Esophagus squamous epithelium (tissue), 5 donors: Measurements from ENCODE around the gene ADARB2. TPM values are rescaled to one million over a fixed set of nuclear protein-coding genes. Genes with fewer than 3 reads are reported as not detected.

Source experiments
- DNase-seq: peaks from one replicate; lab custom pipeline; 2025; lab: John Stamatoyannopoulos, UW
- H3K27ac ChIP-seq, 4 donors: fragments of 200-600 bp; sonication (generic); one replicate each; pipeline ENCODE4 v1.5.1; 2016 to 2019; ENCODE audit warnings: mild to moderate bottlenecking in 1 of 4
- H3K27me3 ChIP-seq, 4 donors: fragments of 200-600 bp; sonication (generic); 1 replicate in 3 of 4; 2 replicates in 1 of 4; pipeline versions ENCODE4 v1.5.1 to v1.6.0; 2017 to 2021; ENCODE audit warnings: antibody characterized with exemption in 1 of 4
- H3K36me3 ChIP-seq, 3 donors: fragments of 200-600 bp; sonication (generic); one replicate each; pipeline ENCODE4 v1.5.1; 2016 to 2019
- H3K4me1 ChIP-seq, 3 donors: fragments of 200-600 bp; sonication (generic); one replicate each; pipeline ENCODE4 v1.5.1; 2017 to 2019
- H3K4me3 ChIP-seq, 4 donors: fragments of 200-600 bp; sonication (generic); 1 replicate in 3 of 4; 2 replicates in 1 of 4; pipeline ENCODE4 v1.5.1; 2016 to 2019; ENCODE audit warnings: mild to moderate bottlenecking in 2 of 4, moderate library complexity in 1 of 4
- H3K9me3 ChIP-seq, 3 donors: fragments of 200-600 bp; sonication (generic); one replicate each; pipeline ENCODE4 v1.5.1; 2016 to 2019
- CTCF ChIP-seq, 6 experiments: fragments of 450-650 bp in 4 of 6; fragments of 200-600 bp in 2 of 6; sonication (generic) in 2 of 6; IDR thresholded peaks; one replicate each; pipeline ENCODE4 v1.5.1; 2016 to 2019; ENCODE audit warnings: antibody characterized with exemption in 6 of 6, mild to moderate bottlenecking in 4 of 6, moderate library complexity in 4 of 6
- POLR2A ChIP-seq, 4 donors: fragments of 450-650 bp; IDR thresholded peaks; one replicate each; pipeline ENCODE4 v1.6.1; 2017; ENCODE audit warnings: antibody characterized with exemption in 4 of 4, mild to moderate bottlenecking in 4 of 4, moderate library complexity in 3 of 4
- WGBS, 2 donors: methylation state at CpG; one replicate each; pipeline ENCODE4 v1.1.5; 2018; 5-methylcytosine and 5-hydroxymethylcytosine counted together
- intact Hi-C: fragments of 100-400 bp; cut with DNase I; formaldehyde crosslinking; loops from one replicate; pipeline ENCODE4 v1.15.0; 2022
- total RNA-seq, 4 donors: library from RNA; depleted of rRNA; stranded (reverse); fragments of >200 nt; gene quantifications; one replicate each; pipeline ENCODE4 v1.1.0, GENCODE V29; 2016
- donor health status: DM: yes; HTN: yes; CAD: no.

The ADARB2 gene
- total RNA-seq, 4 donors from 2014 or later: 0.21 to 3.5 (median 1.5) TPM

GRCh38 chr10:1454951-1455350 is 282.4 kb downstream of the ADARB2 start:
- DNase-seq: no peak
- no peaks in the 10 kb centered on the region for H3K36me3 ChIP-seq
- TF ChIP-seq POLR2A (IDR thresholded peaks at IDR 0.05) (no peak), CTCF (IDR thresholded peaks at IDR 0.05) (no peak)
- no peak overlapping the region for H3K27ac ChIP-seq
- 46 to 48% methylated on average over 6 of the region's 6 CpGs for WGBS, 2 donors
- H3K4me3 ChIP-seq: no peak overlapping the region
- peaks cover 0 to 3% (median 0%) of the 10 kb centered on the region in 3 donors for H3K4me1 ChIP-seq
- peaks cover 0 to 8% (median 0%) of the 10 kb centered on the region in 4 donors for H3K27me3 ChIP-seq
- intact Hi-C loops: no loop called here
- no peaks in the 10 kb centered on the region for H3K9me3 ChIP-seq

GRCh38 chr10:1454428-1454827 is 282.9 kb downstream of the ADARB2 start:
- H3K27ac ChIP-seq: no peak overlapping the region
- peaks cover 0 to 12% (median 0%) of the 10 kb centered on the region in 4 donors for H3K27me3 ChIP-seq
- WGBS, 2 donors: 77 to 85% methylated on average over 6 of the region's 6 CpGs
- peaks cover 0 to 8% (median 0%) of the 10 kb centered on the region in 3 donors for H3K4me1 ChIP-seq
- TF ChIP-seq CTCF (IDR thresholded peaks at IDR 0.05): no peak
- no peak for TF ChIP-seq POLR2A (IDR thresholded peaks at IDR 0.05)
- DNase-seq: no peak
- H3K36me3 ChIP-seq: no peaks in the 10 kb centered on the region
- H3K4me3 ChIP-seq: no peak overlapping the region
- H3K9me3 ChIP-seq: no peaks in the 10 kb centered on the region
- intact Hi-C loops: no loop called here

GRCh38 chr10:1452777-1453176 is 284.5 kb downstream of the ADARB2 start:
- intact Hi-C loops: no loop called here
- WGBS, 2 donors: 64 to 77% methylated on average over 7 to 8 of the region's 8 CpGs
- Histone ChIP-seq H3K36me3 (no peaks in the 10 kb centered on the region), H3K4me3 (no peak overlapping the region), H3K27me3 (peaks cover 0 to 18% (median 0%) of the 10 kb centered on the region in 4 donors), H3K9me3 (no peaks in the 10 kb centered on the region), H3K27ac (no peak overlapping the region), H3K4me1 (peaks cover 0 to 25% (median 5%) of the 10 kb centered on the region in 3 donors)
- no peak for DNase-seq
- TF ChIP-seq CTCF (IDR thresholded peaks at IDR 0.05) (no peak), POLR2A (IDR thresholded peaks at IDR 0.05) (no peak)

GRCh38 chr10:1451941-1452340 is 285.4 kb downstream of the ADARB2 start:
- Histone ChIP-seq H3K27me3 (peaks cover 0 to 18% (median 0%) of the 10 kb centered on the region in 4 donors), H3K36me3 (no peaks in the 10 kb centered on the region), H3K27ac (peak overlapping the region in 3 of 4 donors; percentile 50 to 57 (median 52)), H3K4me1 (peaks cover 0 to 27% (median 5%) of the 10 kb centered on the region in 3 donors), H3K4me3 (no peak overlapping the region), H3K9me3 (no peaks in the 10 kb centered on the region)
- 79 to 83% methylated on average over 4 to 6 of the region's 7 CpGs for WGBS, 2 donors
- no peak for DNase-seq
- intact Hi-C loops: no loop called here
- TF ChIP-seq POLR2A (IDR thresholded peaks at IDR 0.05): no peak
- TF ChIP-seq CTCF (IDR thresholded peaks at IDR 0.05): no peak

GRCh38 chr10:1451362-1451888 is 285.9 kb downstream of the ADARB2 start:
- H3K27ac ChIP-seq: peak overlapping the region in 3 of 4 donors; percentile 50 to 57 (median 52)
- TF ChIP-seq CTCF (IDR thresholded peaks at IDR 0.05) (no peak), POLR2A (IDR thresholded peaks at IDR 0.05) (no peak)
- DNase-seq: no peak
- peaks cover 0 to 27% (median 5%) of the 10 kb centered on the region in 3 donors for H3K4me1 ChIP-seq
- H3K9me3 ChIP-seq: no peaks in the 10 kb centered on the region
- H3K27me3 ChIP-seq: peaks cover 0 to 18% (median 0%) of the 10 kb centered on the region in 4 donors
- intact Hi-C loops: no loop called here
- no peaks in the 10 kb centered on the region for H3K36me3 ChIP-seq
- H3K4me3 ChIP-seq: no peak overlapping the region
- 58 to 63% methylated on average over 4 of the region's 4 CpGs for WGBS, 2 donors
